K562 (cell line): ENCODE results near the gene GLRX2. TPM values are rescaled to one million over a fixed set of nuclear protein-coding genes. Genes with fewer than 3 reads are reported as not detected.

Source experiments
- GABPA ChIP-seq: fragments of 200-800 bp; sonication (Bioruptor generic); conservative IDR thresholded peaks from 2 replicates; pipeline ENCODE4 v1.6.1; 2016; ENCODE audit warnings: low read depth, missing genetic modification characterization, missing compliant biosample characterization
- ZNF224 ChIP-seq: sonication (generic); formaldehyde crosslinking; IDR thresholded peaks from 2 replicates; pipeline ENCODE4 v1.8.0; 2022; ENCODE audit warnings: mild to moderate bottlenecking, missing genetic modification reagents
- ZNF274 ChIP-seq: IDR thresholded peaks from 2 replicates; pipeline ENCODE4 v1.6.1; 2011; ENCODE audit warnings: low read depth, mild to moderate bottlenecking, low read length, moderate library complexity, borderline replicate concordance
- polyA plus RNA-seq, 8 experiments: library from polyadenylated mRNA; depleted of rRNA in 4 of 8; stranded (reverse) in 5 of 8; unstranded in 3 of 8; fragments of >200 nt; fragmentation: Nextera tagmentation in 2 of 8; fragmentation: Illumina TruSeq in 1 of 8; extraction: Ambion mirVana in 2 of 8; extraction: Trizol in 1 of 8; gene quantifications; 2 replicates each; pipeline versions ENCODE4 v1.2.1 to v1.2.3, GENCODE V29; 2011 to 2014; ENCODE audit warnings: inconsistent platforms in 1 of 8, missing spikeins in 1 of 8
- total RNA-seq, 7 experiments: library from RNA; depleted of rRNA in 6 of 7; stranded (reverse); fragments of >200 nt in 6 of 7; fragmentation: Illumina TruSeq in 2 of 7; extraction: Trizol in 2 of 7; gene quantifications; 2 replicates each; pipeline versions ENCODE4 v1.2.1 to v1.2.3, GENCODE V29; 2011 to 2021; ENCODE audit warnings: low replicate concordance in 1 of 7
- TF ChIP-seq, protein P1 (sequence below), 2 experiments: IDR thresholded peaks; 2 replicates each; pipeline ENCODE4 v1.6.1; 2012; ENCODE audit warnings: improper control_type of control experiment in 2 of 2, low read depth in 2 of 2, low read length in 2 of 2, borderline replicate concordance in 1 of 2
- TF ChIP-seq, protein P2 (sequence below), 2 experiments: fragments of 450-650 bp in 1 of 2; sonication (generic) in 1 of 2; formaldehyde crosslinking in 1 of 2; IDR thresholded peaks; 2 replicates each; pipeline versions ENCODE4 v1.7.1 to v1.9.0; 2016 to 2022; ENCODE audit warnings: inconsistent platforms in 1 of 2, mild to moderate bottlenecking in 1 of 2, missing genetic modification reagents in 1 of 2
- TF ChIP-seq, protein P3 (sequence below): fragments of 450-650 bp; IDR thresholded peaks from 2 replicates; pipeline ENCODE4 v1.6.1; 2017; ENCODE audit warnings: antibody characterized with exemption, mild to moderate bottlenecking
- TF ChIP-seq, protein P4 (sequence below): fragments of 250-450 bp; sonication (Bioruptor Pico); IDR thresholded peaks from 2 replicates; pipeline ENCODE4 v1.5.0; 2022; ENCODE audit warnings: mild to moderate bottlenecking

Gene GLRX2
- total and polyA plus RNA-seq, 9 of the 15 experiments (the other 6 are each of a cell fraction or from before 2014, with no cell fraction given): 13.3 to 82.6 (median 55.1) TPM

DNA sequence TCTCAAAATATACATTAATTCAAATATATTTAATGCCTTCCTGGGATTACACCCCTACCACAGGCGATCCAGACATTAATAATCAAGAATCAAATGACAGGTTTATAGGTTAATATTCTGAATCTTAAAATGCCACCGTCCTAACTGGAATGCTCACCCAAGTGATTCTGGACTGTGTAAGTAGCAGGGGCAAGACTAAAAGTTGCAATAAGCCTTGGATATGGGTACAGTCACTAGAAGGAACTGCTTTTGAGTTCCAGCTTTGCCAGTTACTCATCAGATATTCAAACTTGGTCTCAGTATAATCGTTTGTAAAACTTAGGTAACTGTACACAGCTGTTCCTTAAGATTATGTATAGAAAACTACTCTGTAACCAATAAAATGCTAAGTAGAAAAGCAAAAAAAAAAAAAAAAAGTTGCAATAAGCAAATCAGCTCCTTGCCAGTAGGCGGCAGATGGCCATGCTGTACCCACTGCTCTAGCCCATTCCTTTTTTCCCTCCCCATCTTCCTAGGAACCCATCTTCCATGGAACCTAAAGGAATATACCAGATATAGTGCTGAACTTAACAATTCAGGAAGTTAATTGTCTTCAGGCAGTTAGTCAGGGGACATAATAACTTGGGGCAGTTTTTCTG, 35.3 kb downstream of the GLRX2 start (continued):
- TF ChIP-seq, protein P1, sequence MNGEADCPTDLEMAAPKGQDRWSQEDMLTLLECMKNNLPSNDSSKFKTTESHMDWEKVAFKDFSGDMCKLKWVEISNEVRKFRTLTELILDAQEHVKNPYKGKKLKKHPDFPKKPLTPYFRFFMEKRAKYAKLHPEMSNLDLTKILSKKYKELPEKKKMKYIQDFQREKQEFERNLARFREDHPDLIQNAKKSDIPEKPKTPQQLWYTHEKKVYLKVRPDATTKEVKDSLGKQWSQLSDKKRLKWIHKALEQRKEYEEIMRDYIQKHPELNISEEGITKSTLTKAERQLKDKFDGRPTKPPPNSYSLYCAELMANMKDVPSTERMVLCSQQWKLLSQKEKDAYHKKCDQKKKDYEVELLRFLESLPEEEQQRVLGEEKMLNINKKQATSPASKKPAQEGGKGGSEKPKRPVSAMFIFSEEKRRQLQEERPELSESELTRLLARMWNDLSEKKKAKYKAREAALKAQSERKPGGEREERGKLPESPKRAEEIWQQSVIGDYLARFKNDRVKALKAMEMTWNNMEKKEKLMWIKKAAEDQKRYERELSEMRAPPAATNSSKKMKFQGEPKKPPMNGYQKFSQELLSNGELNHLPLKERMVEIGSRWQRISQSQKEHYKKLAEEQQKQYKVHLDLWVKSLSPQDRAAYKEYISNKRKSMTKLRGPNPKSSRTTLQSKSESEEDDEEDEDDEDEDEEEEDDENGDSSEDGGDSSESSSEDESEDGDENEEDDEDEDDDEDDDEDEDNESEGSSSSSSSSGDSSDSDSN (IDR thresholded peaks at IDR 0.05; ENCODE audit: borderline replicate concordance in 1 of 2, low read depth in 2 of 2, low read length in 2 of 2): no peak
- TF ChIP-seq GABPA (tag) (no peak), ZNF224 (no peak), ZNF274 (no peak)
- TF ChIP-seq, protein P2, sequence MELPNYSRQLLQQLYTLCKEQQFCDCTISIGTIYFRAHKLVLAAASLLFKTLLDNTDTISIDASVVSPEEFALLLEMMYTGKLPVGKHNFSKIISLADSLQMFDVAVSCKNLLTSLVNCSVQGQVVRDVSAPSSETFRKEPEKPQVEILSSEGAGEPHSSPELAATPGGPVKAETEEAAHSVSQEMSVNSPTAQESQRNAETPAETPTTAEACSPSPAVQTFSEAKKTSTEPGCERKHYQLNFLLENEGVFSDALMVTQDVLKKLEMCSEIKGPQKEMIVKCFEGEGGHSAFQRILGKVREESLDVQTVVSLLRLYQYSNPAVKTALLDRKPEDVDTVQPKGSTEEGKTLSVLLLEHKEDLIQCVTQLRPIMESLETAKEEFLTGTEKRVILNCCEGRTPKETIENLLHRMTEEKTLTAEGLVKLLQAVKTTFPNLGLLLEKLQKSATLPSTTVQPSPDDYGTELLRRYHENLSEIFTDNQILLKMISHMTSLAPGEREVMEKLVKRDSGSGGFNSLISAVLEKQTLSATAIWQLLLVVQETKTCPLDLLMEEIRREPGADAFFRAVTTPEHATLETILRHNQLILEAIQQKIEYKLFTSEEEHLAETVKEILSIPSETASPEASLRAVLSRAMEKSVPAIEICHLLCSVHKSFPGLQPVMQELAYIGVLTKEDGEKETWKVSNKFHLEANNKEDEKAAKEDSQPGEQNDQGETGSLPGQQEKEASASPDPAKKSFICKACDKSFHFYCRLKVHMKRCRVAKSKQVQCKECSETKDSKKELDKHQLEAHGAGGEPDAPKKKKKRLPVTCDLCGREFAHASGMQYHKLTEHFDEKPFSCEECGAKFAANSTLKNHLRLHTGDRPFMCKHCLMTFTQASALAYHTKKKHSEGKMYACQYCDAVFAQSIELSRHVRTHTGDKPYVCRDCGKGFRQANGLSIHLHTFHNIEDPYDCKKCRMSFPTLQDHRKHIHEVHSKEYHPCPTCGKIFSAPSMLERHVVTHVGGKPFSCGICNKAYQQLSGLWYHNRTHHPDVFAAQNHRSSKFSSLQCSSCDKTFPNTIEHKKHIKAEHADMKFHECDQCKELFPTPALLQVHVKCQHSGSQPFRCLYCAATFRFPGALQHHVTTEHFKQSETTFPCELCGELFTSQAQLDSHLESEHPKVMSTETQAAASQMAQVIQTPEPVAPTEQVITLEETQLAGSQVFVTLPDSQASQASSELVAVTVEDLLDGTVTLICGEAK (IDR thresholded peaks at IDR 0.05): peak; percentile 86
- TF ChIP-seq, protein P2 (CRISPR knock-in tag; IDR thresholded peaks at IDR 0.05): no peak
- TF ChIP-seq, protein P3, sequence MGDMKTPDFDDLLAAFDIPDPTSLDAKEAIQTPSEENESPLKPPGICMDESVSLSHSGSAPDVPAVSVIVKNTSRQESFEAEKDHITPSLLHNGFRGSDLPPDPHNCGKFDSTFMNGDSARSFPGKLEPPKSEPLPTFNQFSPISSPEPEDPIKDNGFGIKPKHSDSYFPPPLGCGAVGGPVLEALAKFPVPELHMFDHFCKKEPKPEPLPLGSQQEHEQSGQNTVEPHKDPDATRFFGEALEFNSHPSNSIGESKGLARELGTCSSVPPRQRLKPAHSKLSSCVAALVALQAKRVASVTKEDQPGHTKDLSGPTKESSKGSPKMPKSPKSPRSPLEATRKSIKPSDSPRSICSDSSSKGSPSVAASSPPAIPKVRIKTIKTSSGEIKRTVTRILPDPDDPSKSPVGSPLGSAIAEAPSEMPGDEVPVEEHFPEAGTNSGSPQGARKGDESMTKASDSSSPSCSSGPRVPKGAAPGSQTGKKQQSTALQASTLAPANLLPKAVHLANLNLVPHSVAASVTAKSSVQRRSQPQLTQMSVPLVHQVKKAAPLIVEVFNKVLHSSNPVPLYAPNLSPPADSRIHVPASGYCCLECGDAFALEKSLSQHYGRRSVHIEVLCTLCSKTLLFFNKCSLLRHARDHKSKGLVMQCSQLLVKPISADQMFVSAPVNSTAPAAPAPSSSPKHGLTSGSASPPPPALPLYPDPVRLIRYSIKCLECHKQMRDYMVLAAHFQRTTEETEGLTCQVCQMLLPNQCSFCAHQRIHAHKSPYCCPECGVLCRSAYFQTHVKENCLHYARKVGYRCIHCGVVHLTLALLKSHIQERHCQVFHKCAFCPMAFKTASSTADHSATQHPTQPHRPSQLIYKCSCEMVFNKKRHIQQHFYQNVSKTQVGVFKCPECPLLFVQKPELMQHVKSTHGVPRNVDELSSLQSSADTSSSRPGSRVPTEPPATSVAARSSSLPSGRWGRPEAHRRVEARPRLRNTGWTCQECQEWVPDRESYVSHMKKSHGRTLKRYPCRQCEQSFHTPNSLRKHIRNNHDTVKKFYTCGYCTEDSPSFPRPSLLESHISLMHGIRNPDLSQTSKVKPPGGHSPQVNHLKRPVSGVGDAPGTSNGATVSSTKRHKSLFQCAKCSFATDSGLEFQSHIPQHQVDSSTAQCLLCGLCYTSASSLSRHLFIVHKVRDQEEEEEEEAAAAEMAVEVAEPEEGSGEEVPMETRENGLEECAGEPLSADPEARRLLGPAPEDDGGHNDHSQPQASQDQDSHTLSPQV: 0 out of 2 replicates have a peak, but pooled peaks have one; percentile 44
- TF ChIP-seq, protein P4, sequence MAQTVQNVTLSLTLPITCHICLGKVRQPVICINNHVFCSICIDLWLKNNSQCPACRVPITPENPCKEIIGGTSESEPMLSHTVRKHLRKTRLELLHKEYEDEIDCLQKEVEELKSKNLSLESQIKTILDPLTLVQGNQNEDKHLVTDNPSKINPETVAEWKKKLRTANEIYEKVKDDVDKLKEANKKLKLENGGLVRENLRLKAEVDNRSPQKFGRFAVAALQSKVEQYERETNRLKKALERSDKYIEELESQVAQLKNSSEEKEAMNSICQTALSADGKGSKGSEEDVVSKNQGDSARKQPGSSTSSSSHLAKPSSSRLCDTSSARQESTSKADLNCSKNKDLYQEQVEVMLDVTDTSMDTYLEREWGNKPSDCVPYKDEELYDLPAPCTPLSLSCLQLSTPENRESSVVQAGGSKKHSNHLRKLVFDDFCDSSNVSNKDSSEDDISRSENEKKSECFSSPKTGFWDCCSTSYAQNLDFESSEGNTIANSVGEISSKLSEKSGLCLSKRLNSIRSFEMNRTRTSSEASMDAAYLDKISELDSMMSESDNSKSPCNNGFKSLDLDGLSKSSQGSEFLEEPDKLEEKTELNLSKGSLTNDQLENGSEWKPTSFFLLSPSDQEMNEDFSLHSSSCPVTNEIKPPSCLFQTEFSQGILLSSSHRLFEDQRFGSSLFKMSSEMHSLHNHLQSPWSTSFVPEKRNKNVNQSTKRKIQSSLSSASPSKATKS (CRISPR knock-in tag): no peak
